Activated gamma-delta T cell treated with Interleukin-2 at 50 U/mL for 16 hours (primary cell): ENCODE data around the gene SMARCD3.

Source experiments
- DNase-seq: peaks from one replicate; pipeline ENCODE4 v3.0.0-alpha.2; 2020

Gene SMARCD3

GRCh38 chr7:151233804-151234203 is 14.7 kb downstream of the SMARCD3 start:
- DNase-seq = no peak

DNA sequence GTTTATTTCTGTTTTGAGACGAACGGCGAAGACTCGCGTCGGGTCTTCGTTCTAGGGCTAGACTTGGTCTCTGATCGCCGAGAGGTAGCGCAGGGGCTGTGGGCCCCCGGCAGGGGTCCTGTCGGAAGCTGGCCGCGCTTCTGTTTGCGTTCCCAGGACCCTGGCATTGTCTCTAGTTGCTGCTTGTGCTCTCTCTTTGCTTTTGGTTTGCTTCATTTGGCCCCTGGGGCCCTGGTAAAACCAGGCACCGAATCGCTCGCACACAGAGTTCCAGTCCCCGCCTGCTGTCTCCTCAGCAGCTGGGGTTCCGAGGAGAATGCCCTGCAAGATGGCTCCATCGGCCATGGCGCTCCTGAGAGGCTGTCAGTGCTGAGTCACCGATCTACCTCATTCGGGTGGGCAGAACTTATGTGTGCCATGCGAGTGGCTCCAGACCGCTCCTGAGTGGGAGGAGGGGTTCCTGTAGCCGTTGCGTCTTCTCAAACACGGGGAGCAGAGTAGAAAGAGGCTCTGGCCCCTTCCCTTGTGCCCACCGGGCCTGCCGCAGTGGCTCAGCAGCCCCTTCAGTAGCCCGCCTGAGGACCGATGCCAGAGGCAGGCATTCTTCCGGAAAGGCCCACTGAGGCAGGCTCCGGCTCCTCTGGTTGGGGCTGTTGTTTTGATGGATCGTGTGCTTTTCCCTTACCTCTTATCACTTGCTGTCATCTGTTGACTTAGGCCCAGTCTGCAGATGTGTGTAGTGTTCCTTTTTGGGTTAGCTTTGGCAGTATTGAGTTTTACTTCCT is 15.4 kb downstream of the SMARCD3 start:
- peak; percentile 63 for DNase-seq

DNA sequence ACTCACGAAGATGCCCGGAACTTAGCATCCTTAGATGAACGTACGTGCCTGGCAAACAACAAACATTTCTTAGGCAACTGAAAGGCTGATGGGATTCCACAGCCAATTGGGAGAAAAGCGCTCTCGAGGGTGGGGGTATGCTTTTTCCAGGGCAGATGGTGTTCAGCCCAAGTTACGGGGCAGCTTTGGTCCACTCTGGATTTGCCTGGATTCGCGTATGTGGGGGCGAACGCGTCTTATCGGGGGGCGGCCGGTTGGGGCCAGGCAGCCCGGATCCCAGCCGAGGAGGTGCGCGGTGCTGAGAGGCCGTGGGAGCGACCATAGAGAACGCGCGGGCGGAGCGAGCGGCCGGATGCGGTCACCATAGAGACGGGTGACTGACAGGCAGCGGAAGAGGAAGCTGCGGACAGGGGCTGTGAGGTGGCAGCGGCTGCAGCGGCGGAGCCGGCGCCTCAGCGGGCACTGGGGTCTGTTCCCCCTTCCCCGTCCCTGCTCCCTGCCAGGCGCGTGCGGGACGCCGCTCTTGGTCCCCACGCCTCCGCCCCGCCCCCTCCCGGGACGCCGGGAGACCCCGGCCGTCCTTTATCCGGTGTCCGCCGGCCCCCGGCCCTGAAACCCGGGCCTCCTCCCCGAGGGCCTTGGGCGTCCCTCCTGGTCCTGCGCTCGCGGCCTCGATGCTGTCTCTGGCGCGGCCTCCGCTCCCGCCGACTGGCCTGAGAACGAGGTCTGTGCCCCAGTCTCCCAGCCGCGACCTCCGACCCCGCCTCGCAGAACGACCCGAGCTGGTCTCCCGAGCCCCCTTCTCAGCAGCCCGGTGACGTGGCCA is 16.2 kb downstream of the SMARCD3 start, which contains the start of gene CHPF2:
Gene CHPF2, plus strand, starts transcription at position 393 of the 826 bp plus-strand sequence. CDS start 1,529 bp downstream, outside the sequence.
- peak; percentile 91 for DNase-seq

DNA sequence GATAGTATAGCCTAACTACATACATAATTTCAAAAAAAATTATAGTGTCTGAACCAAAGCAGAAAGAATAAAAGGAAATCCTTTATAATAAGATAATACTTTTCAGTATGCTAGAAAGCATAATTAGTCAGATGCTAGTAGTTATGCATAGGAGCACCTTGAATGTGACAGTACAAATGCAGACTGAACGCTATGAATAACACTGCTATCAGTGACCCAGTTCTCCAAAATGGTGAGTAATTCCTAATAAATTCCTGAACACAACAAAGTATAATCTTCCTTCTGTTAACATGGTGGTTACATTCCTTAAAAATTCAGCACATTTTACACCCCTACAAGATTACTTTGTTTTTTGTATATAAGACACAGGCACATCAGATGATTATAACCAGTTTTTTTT is 17.4 kb downstream of the SMARCD3 start:
- no peak for DNase-seq

DNA sequence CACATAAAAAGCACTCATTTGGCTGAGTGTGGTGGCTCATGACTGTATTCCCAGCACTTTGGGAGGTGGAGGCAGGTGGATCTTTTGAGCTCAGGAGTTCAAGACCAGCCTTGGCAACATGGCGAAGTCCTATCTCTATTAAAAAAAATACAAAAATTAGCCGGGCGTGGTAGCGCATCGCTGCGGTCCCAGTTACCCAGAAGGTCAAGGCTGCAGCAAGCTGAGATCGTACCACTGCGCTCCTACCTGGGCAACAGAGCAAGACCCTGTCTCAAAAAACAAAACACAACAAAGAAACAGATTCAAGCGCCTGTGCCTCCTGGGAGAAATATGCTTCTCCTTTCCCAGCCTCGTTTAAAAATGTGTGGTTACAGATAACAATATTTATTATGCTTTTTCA is 19.2 kb downstream of the SMARCD3 start:
- no peak for DNase-seq

DNA sequence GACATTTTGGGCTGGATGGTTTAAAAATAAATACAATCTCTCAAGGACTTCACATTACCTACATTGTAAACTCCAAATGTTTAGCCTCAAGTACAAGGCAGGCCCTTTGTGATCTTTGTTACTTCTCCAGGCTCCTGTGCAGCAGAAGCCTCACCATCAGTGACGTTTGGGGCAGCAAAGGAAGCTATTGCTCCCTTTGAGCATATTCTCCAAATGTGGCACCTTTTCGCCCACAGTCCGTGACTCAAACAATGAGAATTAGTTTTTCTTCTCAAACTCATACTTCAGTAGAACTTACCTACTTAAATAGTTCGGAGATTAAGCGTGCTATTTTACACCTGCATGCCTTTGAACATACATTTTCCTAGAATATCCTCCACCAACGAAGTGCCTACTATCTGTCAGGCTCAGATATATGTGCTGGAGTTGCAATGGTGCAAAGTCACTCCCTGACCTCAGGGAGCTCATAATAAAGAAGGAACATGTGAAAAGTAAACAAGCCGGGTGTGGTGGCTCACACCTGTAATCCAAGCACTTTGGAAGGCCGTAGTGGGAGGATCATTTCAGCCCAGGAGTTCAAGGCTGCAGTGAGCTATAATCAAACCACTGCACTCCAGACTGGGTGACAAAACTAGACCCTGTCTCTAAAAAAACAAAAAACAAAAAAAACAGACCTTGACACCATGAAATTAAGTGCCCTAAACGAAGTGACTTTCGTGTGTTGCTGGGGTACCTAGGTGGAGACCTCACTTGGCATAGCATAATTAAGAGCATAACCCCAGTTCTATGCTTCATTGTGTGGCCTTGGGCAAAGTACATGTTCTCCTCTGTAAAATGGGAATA is 20.2 kb downstream of the SMARCD3 start:
- no peak for DNase-seq

DNA sequence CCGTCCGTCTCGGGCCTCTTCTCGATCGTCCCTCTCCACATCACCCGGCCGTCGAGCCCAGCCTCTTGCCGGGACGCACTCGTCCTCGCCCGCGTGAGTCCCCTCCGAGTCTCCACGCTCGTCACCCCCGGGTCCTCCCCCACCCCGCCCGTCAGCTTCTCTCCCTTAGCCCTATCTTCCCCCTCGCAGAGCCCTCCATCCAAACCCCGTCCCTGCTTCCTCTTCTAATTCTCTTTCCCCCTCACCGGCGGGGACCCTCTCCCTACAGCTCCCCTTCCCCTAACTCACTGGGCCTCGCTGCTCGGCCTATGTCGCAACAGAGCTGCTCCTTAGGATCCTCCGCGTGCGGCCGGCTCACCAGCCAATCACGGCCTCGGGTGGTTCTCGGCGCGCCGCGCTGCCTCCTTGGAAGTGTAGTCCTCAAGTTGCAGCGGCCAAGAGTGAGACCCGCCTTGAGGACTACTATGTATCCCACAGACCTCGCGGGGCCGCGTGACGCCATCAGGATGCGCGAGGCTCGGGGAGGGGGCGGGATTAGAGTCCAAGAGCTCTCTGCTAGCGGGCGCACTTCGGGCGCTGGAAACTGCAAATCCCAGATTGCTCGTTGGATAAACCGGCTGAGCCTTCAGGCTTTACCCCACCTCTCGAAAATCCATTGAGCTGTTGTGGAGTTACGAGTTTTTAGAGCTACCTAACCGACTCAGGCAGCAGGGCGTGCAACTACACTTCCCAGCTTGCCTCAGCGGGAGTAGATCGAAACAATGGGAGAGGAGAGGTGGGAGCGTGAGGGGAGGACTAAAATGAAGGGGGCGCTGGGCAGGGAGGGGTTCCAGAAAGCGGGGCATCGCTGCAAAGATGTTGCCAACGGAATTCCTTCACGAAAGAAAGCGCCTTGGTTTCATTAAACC is 21.4 kb downstream of the SMARCD3 start, which contains the start of gene ABCF2:
Gene ABCF2, minus strand, starts transcription at position 331 of the 908 bp plus-strand sequence. CDS start 747 bp downstream, outside the sequence.
- DNase-seq = peak; percentile 97

DNA sequence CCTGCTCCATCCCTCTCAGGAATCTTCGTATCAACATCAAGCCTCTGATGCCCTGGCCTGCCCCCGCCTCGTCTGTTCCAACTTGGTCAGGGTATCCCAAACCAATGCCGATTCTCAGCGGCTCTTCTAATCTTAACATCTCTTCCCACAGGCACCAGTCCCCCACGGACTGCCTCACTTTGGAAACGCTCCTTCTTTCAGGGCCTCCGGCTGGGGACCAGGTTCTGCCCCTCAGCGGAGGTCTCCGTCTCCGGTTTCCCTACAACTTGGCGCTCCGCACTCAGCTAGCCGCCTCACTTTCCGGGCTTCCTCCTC is 22.0 kb downstream of the SMARCD3 start:
- DNase-seq = no peak

DNA sequence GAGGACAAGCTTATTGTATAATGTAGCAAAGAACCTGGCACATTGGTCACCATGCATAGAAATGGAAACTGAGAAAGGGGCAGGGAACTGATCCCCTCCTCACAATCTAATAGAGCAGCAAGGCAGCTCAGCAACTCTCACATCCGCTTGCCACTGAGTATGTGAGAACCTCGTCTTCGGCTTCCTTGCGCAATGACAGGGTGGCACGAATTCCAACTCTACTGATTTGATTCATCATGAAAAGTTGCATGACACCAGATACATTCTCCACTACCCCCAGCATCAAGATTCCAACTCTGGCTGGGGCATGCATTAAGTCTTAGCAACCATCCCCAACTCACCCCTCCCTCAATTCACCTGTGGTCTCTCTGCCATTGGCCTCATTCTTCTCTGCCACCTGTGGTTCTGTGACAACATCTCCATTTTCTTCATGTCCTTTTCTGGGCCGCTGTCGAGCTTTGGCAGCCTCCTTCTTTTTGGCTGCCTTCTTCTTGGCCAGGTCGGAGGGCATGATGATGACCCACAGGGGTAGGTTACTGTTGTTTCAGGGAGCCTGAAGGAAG is 22.5 kb downstream of the SMARCD3 start:
- no peak for DNase-seq

GRCh38 chr7:151223728-151224127 is 24.8 kb downstream of the SMARCD3 start:
- DNase-seq = no peak

GRCh38 chr7:151218170-151218569 is 30.3 kb downstream of the SMARCD3 start:
- no peak for DNase-seq

DNA sequence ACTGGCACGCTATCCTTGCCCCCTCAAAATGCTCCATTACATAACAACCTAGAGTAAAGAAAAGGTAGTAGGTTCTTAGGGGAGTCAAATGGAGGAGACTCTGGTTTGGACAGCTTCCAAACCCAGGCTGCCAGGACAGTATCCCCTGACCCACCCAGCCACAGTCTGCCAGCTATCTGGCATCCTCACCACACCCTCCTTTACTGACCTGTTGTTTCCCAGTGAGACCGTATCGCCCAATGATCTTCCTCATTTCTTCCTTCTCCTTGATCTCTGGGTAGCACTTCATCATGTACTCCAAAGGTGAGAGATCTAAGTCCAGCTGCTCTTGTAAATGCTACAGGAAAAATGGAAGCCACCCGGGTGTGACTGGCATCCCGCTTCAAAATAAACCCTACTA is 33.1 kb downstream of the SMARCD3 start:
- DNase-seq = no peak

- DNase-seq = no peak
Observed at GRCh38 chr7:151213826-151214225, 34.7 kb downstream of the SMARCD3 start.

DNA sequence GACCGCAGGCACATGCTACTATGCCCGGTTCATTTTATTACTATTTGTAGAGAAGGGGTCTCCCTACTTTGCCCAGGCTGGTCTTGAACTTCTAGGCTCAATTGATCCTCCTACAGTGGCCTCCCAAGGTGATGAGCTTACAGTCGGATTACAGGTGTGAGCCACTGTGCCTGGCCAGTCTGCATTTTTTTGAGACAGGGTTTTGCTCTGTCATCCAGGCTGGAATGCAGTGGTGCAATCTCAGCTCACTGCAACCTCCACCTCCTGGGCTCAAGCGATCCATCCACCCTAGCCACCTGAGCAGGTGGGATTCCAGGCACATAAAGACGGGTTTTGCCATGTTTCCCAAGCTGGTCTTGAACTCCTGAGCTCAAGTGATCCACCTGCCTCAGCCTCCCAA is 35.9 kb downstream of the SMARCD3 start:
- DNase-seq = no peak

GRCh38 chr7:151211155-151211772 is 37.2 kb downstream of the SMARCD3 start:
- DNase-seq = no peak

DNA sequence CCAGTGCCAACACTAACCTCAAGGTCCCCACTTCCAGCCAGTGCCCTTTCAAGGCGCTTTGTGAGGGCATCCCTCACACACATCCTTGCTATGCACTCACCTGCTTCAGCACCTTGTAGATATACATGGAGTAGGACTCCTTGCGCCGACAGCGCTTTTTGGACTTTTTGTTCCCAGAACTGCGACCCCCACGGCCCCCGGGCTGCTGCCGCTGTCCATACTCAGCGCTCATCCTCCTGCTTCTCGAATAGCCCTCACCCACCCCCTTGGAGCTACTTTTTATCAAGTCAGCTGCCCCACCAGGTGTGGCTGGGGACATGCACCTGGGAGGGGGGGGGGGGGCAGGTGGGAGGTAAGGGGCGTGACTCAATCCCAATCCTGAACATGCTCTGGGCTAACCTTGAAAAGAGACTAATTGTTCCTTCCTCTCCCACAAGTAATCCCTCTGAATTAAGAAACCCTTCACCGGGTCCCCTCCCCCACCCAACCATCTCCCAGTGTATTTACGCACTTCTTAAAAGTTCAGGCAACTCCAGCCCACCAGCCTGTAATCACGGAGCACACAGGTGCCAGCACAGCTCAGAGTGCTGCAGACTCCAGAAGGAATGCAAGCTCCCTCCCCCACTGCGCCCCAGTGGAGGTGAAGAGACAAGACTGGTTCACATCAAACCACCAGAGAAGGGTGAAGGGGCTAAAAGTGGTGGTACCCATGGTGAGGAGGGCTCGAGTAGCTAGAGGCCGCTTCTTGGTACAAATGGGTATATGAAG is 38.2 kb downstream of the SMARCD3 start, which contains the start of gene H2BK1:
Gene H2BK1, minus strand, starts transcription at position 402 of the 768 bp plus-strand sequence. Its CDS starts 170 bp downstream, at position 232.
- DNase-seq = no peak

- no peak for DNase-seq
Observed at GRCh38 chr7:151209588-151209987, 38.9 kb downstream of the SMARCD3 start.

GRCh38 chr7:151208253-151208862 is 40.1 kb downstream of the SMARCD3 start:
- DNase-seq = no peak

GRCh38 chr7:151207804-151208203 is 40.7 kb downstream of the SMARCD3 start:
- no peak for DNase-seq

DNA sequence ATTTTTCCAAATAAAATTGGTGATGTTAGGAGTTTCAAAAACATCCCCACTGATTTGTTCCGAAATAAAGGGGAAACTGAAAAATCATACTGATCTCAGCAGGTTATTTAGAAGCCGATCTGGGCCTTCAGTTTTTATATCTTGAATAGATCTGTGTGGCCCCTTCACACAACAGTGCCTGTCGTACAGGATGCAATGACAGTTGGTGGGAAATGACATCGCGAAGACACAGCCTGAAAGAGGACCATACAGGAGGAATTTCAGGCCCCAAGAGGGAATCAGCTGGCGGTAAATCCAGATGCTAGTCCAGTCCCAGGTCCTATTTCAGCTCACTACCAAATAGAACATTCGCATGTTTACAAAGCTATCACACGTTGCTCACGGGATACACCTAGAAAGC is 41.2 kb downstream of the SMARCD3 start:
- no peak for DNase-seq
